Hepatocyte (in vitro differentiated cells): ENCODE data around the gene EPB41L4B.

Experiments
- CTCF ChIP-seq: fragments of 200-600 bp; sonication (generic); IDR thresholded peaks from 2 replicates; pipeline ENCODE4 v1.5.1; 2016; ENCODE audit warnings: antibody characterized with exemption, mild to moderate bottlenecking; ENCODE audit not compliant: poor library complexity
- EZH2 ChIP-seq: fragments of 200-600 bp; sonication (generic); IDR thresholded peaks from 2 replicates; pipeline ENCODE4 v1.6.1; 2016; ENCODE audit warnings: antibody characterized with exemption, mild to moderate bottlenecking, borderline replicate concordance
- EZH2phosphoT487 ChIP-seq: fragments of 200-600 bp; sonication (generic); IDR thresholded peaks from one replicate; pipeline ENCODE4 v1.6.1; 2018; ENCODE audit warnings: antibody characterized with exemption, mild to moderate bottlenecking, low read depth, moderate library complexity; ENCODE audit not compliant: unreplicated experiment, severe bottlenecking

DNA sequence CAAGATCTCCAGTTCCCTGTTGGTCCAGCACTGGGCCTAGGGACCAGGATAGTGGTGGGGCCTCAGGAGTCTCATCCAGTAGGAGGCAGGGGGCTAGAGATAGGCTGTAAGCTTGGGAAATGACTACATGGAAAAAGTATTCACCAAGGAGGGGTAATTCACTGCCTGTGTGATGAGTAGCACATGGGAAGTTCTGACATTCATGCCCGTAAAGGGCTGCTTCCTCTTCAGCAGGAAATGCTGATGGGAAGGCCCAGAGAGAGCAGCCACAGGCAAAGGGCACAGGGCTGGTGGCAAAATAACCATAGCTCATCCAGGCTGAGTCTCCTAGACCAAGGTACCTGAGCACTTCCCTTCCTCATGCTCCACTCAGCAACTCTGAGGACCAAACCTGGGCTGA is 130.7 kb downstream of the EPB41L4B start:
- TF ChIP-seq CTCF (no peak), EZH2 (no peak), EZH2phosphoT487 (no peak)
